ENCODE measurements around the gene GALNT6. TPM values are rescaled to one million over a fixed set of nuclear protein-coding genes. Genes with fewer than 3 reads are reported as not detected.

The GALNT6 gene
- total RNA-seq, 1 experiment from 2014 or later, result 6.5 TPM

DNA sequence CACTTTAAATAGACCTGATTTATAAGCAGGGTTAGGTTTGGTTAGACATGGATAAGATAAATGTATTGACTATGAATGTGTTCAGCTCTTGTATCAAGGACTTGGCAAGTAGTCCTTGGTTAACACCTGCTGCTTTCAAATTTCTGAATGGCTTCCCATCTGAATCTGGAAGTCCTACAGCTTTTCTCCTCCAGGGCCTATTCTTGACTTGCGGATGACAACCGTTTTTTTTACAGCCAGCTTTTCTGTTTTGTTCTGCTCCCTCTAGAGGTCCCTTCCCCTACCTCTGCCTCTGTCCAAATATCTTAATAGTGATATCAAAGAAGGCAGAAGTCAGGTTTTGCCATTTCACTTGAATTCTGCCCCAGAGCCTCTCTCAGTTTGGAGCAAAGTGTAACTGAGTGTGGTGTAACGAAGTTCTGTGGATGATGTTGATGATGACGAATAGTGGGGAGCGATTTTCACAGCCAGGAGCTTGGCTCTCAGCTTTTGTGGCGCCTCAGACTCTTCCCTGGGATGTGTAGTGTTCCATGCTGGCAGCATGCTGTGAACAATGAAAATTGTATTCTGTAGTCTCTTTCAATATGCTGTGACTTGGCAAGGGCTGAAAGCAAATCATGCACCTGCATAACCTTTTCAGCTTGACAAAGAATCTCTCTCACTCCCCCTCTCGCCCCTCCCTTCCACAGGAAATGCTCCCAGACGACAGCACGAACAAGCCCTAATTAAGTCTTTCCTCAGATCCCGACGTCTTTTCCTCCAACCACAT is 28.4 kb upstream of the GALNT6 start:
- Histone ChIP-seq H3K27ac (ENCODE audit: low read length) (no peak overlapping the region), H3K9me3 (ENCODE audit: control insufficient read depth, insufficient read depth, low read depth, low read length) (no peaks in the 10 kb centered on the region), H3K27me3 (ENCODE audit: control insufficient read depth, insufficient read depth, low read length) (no peaks in the 10 kb centered on the region; the same call in 1 of the 2 replicates), H3K4me3 (ENCODE audit: low read depth in 2 of 2, low read length in 2 of 2) (no peak overlapping the region), H3K36me3 (ENCODE audit: control insufficient read depth, insufficient read depth, low read length) (no peaks in the 10 kb centered on the region), H3K4me1 (ENCODE audit: control insufficient read depth, insufficient read depth, low read length) (no peaks in the 10 kb centered on the region)
- in situ Hi-C loops (cut with HindIII; ENCODE audit: low pct_unique_long_range_greater_than_20kb, low sequenced_read_pairs) (no loop called here), intact Hi-C loops (cut with micrococcal nuclease; ENCODE audit: unreplicated experiment) (loop anchor here (2.0 to 10.0 kb wide), 2 partner anchors 255 to 405 kb away; no protein-coding TSS in a partner anchor)
- BruUV-seq (replicated peaks), result no TSS peak
- ChIA-PET CTCF (interaction anchor here (0.6 to 0.7 kb wide), 2 partner anchors 457 to 601 kb away, joined by 3 read pairs; no protein-coding TSS in a partner anchor), POLR2A (no interaction called here)
- ATAC-seq (no peak), DNase-seq (ENCODE audit: low read depth, low spot score) (no peak)
- TF ChIP-seq SIN3A (IDR thresholded peaks at IDR 0.05; ENCODE audit: borderline replicate concordance, insufficient read depth, low read depth, low read length) (no peak), POLR2AphosphoS5 (IDR thresholded peaks at IDR 0.05; ENCODE audit: low read depth, low read length) (no peak), TCF7L2 (IDR thresholded peaks at IDR 0.05; ENCODE audit: low read depth, low read length) (no peak)
- TF ChIP-seq, protein P1, sequence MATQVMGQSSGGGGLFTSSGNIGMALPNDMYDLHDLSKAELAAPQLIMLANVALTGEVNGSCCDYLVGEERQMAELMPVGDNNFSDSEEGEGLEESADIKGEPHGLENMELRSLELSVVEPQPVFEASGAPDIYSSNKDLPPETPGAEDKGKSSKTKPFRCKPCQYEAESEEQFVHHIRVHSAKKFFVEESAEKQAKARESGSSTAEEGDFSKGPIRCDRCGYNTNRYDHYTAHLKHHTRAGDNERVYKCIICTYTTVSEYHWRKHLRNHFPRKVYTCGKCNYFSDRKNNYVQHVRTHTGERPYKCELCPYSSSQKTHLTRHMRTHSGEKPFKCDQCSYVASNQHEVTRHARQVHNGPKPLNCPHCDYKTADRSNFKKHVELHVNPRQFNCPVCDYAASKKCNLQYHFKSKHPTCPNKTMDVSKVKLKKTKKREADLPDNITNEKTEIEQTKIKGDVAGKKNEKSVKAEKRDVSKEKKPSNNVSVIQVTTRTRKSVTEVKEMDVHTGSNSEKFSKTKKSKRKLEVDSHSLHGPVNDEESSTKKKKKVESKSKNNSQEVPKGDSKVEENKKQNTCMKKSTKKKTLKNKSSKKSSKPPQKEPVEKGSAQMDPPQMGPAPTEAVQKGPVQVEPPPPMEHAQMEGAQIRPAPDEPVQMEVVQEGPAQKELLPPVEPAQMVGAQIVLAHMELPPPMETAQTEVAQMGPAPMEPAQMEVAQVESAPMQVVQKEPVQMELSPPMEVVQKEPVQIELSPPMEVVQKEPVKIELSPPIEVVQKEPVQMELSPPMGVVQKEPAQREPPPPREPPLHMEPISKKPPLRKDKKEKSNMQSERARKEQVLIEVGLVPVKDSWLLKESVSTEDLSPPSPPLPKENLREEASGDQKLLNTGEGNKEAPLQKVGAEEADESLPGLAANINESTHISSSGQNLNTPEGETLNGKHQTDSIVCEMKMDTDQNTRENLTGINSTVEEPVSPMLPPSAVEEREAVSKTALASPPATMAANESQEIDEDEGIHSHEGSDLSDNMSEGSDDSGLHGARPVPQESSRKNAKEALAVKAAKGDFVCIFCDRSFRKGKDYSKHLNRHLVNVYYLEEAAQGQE (IDR thresholded peaks at IDR 0.05; ENCODE audit: insufficient read depth in 1 of 2, low read depth in 2 of 2, low read length in 1 of 2), result no peak
- TF ChIP-seq, protein P2, sequence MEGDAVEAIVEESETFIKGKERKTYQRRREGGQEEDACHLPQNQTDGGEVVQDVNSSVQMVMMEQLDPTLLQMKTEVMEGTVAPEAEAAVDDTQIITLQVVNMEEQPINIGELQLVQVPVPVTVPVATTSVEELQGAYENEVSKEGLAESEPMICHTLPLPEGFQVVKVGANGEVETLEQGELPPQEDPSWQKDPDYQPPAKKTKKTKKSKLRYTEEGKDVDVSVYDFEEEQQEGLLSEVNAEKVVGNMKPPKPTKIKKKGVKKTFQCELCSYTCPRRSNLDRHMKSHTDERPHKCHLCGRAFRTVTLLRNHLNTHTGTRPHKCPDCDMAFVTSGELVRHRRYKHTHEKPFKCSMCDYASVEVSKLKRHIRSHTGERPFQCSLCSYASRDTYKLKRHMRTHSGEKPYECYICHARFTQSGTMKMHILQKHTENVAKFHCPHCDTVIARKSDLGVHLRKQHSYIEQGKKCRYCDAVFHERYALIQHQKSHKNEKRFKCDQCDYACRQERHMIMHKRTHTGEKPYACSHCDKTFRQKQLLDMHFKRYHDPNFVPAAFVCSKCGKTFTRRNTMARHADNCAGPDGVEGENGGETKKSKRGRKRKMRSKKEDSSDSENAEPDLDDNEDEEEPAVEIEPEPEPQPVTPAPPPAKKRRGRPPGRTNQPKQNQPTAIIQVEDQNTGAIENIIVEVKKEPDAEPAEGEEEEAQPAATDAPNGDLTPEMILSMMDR (IDR thresholded peaks at IDR 0.05), result no peak

DNA sequence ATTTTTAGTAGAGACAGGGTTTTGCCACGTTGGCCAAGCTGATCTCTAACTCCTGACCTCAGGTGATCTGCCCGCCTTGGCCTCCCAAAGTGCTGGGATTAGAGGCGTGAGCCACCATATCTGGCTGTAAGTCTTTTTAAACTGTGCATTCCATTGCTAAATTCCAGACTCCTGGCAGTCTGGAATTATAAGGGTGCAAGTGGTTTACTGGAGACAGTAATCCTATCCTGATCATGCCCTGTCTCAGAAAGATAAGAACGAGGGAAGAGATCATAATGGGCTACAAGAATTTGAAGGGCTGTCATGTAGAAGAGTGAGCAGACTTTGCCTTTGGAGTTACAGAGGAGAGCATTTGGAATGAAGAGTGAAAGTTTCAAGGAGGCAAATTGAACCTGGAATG is 26.6 kb upstream of the GALNT6 start:
- DNase-seq (ENCODE audit: low read depth, low spot score) (no peak), ATAC-seq (no peak)
- Histone ChIP-seq H3K27me3 (ENCODE audit: control insufficient read depth, insufficient read depth, low read length) (no peaks in the 10 kb centered on the region; the same call in 1 of the 2 replicates), H3K4me3 (ENCODE audit: low read depth in 2 of 2, low read length in 2 of 2) (no peak overlapping the region), H3K4me1 (ENCODE audit: control insufficient read depth, insufficient read depth, low read length) (no peaks in the 10 kb centered on the region), H3K36me3 (ENCODE audit: control insufficient read depth, insufficient read depth, low read length) (no peaks in the 10 kb centered on the region), H3K27ac (ENCODE audit: low read length) (no peak overlapping the region), H3K9me3 (ENCODE audit: control insufficient read depth, insufficient read depth, low read depth, low read length) (no peaks in the 10 kb centered on the region)
- CTCF ChIA-PET, result interaction anchor here (0.6 kb wide), 1 partner anchor 396 kb away, joined by 3 read pairs; no protein-coding TSS in a partner anchor
- POLR2A ChIA-PET, result no interaction called here
- in situ Hi-C loops (cut with HindIII; ENCODE audit: low pct_unique_long_range_greater_than_20kb, low sequenced_read_pairs), result no loop called here
- intact Hi-C loops (cut with micrococcal nuclease; ENCODE audit: unreplicated experiment), result no loop called here
- TF ChIP-seq, protein P1 (IDR thresholded peaks at IDR 0.05; ENCODE audit: insufficient read depth in 1 of 2, low read depth in 2 of 2, low read length in 1 of 2), result no peak
- no peak for TF ChIP-seq SIN3A (IDR thresholded peaks at IDR 0.05; ENCODE audit: borderline replicate concordance, insufficient read depth, low read depth, low read length)
- no peak for TF ChIP-seq POLR2AphosphoS5 (IDR thresholded peaks at IDR 0.05; ENCODE audit: low read depth, low read length)
- TF ChIP-seq, protein P2 (IDR thresholded peaks at IDR 0.05), result no peak
- TF ChIP-seq TCF7L2 (IDR thresholded peaks at IDR 0.05; ENCODE audit: low read depth, low read length), result no peak
- no TSS peak for BruUV-seq (replicated peaks)

Data from Panc1 (cell line).